ENCODE results near the gene ACTL9.

Gene ACTL9

DNA sequence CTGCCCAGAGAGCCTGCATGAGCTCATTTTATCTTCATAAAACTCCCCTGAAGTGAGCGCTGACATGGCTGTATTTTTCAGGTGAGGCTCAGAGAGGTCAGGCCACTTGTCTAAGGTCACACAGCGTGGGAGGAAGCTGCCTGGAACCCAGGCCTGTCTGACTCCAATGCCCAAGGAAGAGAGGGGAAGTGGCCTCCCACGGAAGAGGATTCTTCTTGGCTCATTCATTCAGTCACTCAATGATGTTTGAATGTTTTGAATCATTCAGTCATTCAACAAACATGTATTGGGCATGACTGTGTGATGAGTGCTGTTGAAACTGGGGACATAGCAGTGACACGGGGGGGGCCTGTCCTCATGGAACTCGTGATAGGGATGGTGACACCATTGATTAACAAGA, 12.0 kb downstream of the ACTL9 start:
- DNase-seq (ENCODE audit: low read depth): no peak

GRCh38 chr19:8684001-8684902, 14.3 kb downstream of the ACTL9 start:
- DNase-seq (ENCODE audit: low read depth): no peak

GRCh38 chr19:8682931-8683330, 15.7 kb downstream of the ACTL9 start:
- DNase-seq (ENCODE audit: low read depth): no peak

DNA sequence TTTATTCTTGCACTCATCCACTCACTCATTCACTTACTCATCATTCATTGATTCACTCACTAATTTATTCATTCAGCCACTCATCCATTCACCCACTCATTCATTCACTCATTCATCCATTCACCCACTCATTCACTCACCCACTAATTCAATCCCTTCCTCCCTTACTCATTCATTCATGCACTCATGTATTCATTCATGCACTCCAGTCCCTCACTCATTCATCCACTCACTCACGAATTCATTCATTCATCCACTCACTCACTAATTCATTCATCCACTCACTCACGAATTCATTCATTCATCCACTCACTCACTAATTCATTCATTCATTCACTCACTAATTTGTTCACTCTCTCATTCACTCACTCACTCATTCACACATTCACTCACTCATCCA, 16.1 kb downstream of the ACTL9 start:
- DNase-seq (ENCODE audit: low read depth): no peak

DNA sequence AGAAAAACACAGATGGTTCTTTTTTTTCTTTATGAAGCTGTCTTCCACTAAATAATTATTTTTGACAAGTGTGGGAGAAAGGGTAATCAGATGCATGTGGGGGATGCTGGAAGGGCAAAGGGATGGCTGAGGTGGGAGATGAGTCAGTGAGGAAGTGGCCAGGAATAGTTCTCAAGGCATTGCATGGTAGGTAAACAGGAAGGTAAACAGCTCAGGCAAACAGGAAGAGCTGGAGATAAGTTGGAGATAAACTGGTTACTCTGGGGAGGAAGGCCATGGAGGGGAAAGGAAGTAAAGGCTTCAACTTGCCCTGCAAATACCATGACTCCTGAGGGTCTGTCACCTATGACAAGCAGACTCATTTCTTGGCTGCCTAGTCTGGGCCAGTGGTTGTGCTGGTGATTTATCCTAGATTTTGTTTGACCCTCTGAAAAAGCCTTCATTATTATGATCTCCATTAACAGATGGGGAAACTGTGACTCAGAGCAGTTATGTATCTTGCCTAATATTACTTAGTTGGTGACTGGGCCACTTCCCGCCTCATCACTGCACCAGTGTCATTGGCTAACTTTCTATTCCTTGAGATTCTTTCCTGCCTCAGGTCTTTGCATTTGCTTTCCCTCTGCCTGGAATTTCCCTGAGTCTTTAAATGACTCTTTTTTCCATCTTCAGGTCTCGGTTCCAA, 17.1 kb downstream of the ACTL9 start:
- DNase-seq (ENCODE audit: low read depth): no peak

DNA sequence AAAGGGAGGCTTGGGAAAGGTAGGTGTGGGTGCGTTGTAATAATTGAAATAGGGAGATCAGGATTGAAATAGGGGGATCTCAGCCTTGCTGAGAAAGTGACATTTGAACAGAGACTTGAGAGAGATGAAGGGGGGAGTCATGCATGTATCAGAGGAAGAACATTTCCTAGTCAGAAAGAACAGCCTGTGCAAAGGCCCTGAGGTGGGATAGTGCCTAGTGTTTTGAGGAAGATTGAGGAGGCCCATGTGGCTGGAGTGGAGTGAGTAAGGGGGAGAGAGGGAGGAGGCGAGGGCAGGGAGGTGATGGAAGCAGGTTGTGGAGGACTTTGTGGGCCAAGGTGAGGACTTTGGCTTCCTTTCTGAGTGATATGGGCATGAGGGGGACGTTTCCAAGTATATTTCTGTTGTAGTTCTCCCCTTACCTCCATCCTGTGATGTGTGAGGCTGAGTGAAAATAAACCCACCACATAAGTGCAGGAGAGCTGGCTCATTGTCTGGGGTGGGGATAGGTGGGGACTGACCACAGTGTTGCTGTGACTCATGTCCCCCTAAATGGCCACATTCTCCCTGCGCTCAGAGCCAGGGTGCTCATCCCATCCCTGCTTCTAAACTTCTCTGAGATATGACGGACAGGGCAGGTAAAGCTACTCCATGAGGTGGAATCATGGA, 17.8 kb downstream of the ACTL9 start:
- DNase-seq (ENCODE audit: low read depth): no peak

DNA sequence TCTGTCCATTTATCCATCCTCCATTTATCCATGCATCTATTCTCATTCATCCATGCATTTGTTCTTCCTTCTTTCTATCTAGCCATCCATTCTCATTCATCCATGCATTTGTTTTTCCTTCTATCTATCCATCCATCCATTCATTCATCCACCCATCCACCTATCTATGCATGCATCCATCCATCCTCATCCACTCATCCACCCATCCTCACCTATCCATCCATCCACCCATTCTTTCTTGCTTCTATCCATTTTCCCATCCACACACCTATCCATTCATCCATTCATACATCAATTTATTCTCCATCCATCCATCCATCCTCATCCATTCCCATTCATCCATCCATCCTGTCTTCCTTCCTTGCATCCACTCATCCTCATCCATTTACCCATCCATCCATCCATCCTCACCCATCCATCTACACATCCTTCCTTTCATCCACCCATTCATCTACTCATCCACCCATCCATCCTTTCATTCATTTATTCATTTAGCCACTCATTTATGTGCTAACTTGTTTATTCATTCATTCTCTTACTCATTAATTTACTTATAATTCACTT, 20.3 kb downstream of the ACTL9 start:
- DNase-seq (ENCODE audit: low read depth): no peak

DNA sequence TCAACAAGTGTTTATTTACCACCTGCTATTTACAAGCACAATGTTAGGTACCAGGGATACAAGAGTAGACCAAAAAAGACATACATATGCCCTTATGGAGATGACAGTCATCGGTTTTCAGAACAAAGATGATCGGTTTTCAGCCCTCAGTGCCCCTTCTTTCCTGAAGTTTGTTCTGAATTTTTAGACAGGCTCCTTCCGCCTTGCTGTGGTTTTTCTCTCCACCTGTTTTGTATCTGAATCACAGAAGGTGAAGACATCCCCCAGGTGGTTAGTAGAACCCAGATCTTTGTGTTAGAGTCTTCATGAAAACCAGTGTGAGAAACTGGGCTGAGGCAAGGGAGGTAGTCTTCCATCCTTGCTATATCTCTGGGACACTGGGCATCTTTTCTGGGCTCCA, 23.5 kb downstream of the ACTL9 start:
- DNase-seq (ENCODE audit: low read depth): no peak

- no peak for DNase-seq (ENCODE audit: low read depth)
These were observed 25.2 kb downstream of the ACTL9 start for GRCh38 chr19:8673276-8673891.

- DNase-seq (ENCODE audit: low read depth): no peak
These were observed 31.7 kb downstream of the ACTL9 start for GRCh38 chr19:8666814-8667405.

GRCh38 chr19:8665468-8666213, 33.0 kb downstream of the ACTL9 start:
- DNase-seq (ENCODE audit: low read depth): no peak

GRCh38 chr19:8664671-8665057, 33.9 kb downstream of the ACTL9 start:
- no peak for DNase-seq (ENCODE audit: low read depth)

GRCh38 chr19:8663920-8664670, 34.5 kb downstream of the ACTL9 start:
- no peak for DNase-seq (ENCODE audit: low read depth)

GRCh38 chr19:8662263-8662662, 36.3 kb downstream of the ACTL9 start:
- no peak for DNase-seq (ENCODE audit: low read depth)

DNA sequence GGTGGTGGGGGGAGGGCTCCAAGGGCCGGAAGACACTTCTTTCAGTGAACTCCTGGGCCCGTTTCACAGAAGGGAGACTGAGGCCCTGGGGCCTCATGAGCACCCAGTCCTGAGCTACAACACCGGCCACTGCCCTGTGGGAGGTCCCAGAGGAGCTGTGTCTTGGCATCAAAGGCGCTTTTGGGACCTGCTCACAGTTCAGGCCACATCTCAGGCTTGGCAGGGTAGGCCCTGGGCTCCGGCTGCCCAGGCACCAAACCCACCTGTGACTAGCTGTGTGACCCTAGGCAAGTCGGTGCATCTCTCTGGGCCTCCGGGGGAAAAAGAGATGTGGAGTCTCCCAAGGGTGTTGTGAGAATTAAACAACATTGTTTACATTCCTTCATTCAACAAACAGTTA, 38.7 kb downstream of the ACTL9 start:
- no peak for DNase-seq (ENCODE audit: low read depth)

- no peak for DNase-seq (ENCODE audit: low read depth)
These were observed 40.7 kb downstream of the ACTL9 start for GRCh38 chr19:8657869-8658268.

DNA sequence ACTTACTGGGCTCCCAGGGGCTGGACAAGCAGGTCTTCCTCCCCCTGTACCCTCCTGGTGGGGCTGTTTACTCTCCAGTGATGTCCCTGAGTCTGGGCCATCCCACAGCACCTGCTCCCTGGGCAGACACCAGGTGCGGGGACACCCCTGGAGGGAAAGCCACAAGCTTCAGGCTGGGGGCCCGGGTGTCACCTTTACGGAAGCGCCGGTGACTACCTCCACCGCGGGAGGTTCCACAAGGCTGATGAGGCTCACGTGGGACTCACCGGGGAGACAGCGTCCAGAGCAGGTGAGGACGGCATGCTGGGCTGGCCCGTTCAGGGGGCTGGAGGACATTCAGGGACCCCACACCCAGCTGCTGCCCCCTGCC, 43.3 kb downstream of the ACTL9 start:
- DNase-seq (ENCODE audit: low read depth): no peak

GRCh38 chr19:8654591-8655339, 43.8 kb downstream of the ACTL9 start:
- peak; percentile 45 for DNase-seq (ENCODE audit: low read depth)

GRCh38 chr19:8648240-8648639, 50.4 kb downstream of the ACTL9 start:
- DNase-seq (ENCODE audit: low read depth): no peak
